Adrenal gland (tissue), 12 donors: ENCODE data around the gene KIF16B. TPM values are rescaled to one million over a fixed set of nuclear protein-coding genes. Genes with fewer than 3 reads are reported as not detected.

Source experiments
- DNase-seq, 7 donors: peaks; one replicate each; pipeline ENCODE4 v3.0.0-alpha.2; 2019 to 2020
- H3K27ac ChIP-seq, 5 donors: fragments of 200-600 bp; sonication (generic) in 4 of 5; 1 replicate in 3 of 5; 2 replicates in 2 of 5; pipeline versions ENCODE4 v1.5.1 to v1.8.0; 2016 to 2020; ENCODE audit warnings: mild to moderate bottlenecking in 1 of 5
- H3K27me3 ChIP-seq: fragments of 200-600 bp; 2 replicates; pipeline ENCODE4 v1.8.0; 2021
- H3K36me3 ChIP-seq, 2 donors: fragments of 200-600 bp; replicated peaks in 1 of 2; 1 replicate in 1 of 2; 2 replicates in 1 of 2; pipeline versions ENCODE4 v1.5.1 to v1.8.0; 2018 to 2022
- H3K4me1 ChIP-seq, 2 donors: fragments of 200-600 bp; replicated peaks in 1 of 2; 1 replicate in 1 of 2; 2 replicates in 1 of 2; pipeline versions ENCODE4 v1.5.1 to v1.8.0; 2018 to 2021
- H3K4me3 ChIP-seq, 4 donors: fragments of 200-600 bp; sonication (generic) in 3 of 4; one replicate each; pipeline ENCODE4 v1.5.1; 2016 to 2018
- H3K9me3 ChIP-seq, 3 donors: fragments of 200-600 bp; sonication (generic) in 1 of 3; replicated peaks in 1 of 3; 1 replicate in 2 of 3; 2 replicates in 1 of 3; pipeline versions ENCODE4 v1.5.1 to v1.8.0; 2016 to 2021
- CTCF ChIP-seq, 6 experiments: fragments of 450-650 bp in 4 of 6; fragments of 200-600 bp in 2 of 6; sonication (generic) in 1 of 6; IDR thresholded peaks; 1 replicate in 5 of 6; 2 replicates in 1 of 6; pipeline versions ENCODE4 v1.5.1 to v1.8.0; 2016 to 2021; ENCODE audit warnings: antibody characterized with exemption in 6 of 6, mild to moderate bottlenecking in 2 of 6, moderate library complexity in 1 of 6
- POLR2A ChIP-seq, 2 donors: fragments of 450-650 bp; IDR thresholded peaks; one replicate each; pipeline ENCODE4 v1.6.1; 2017; ENCODE audit warnings: antibody characterized with exemption in 2 of 2, mild to moderate bottlenecking in 2 of 2, moderate library complexity in 1 of 2
- WGBS, 4 donors: extraction: QIAGEN DNeasy Blood & Tissue Kit in 2 of 4; methylation state at CpG; one replicate each; pipeline versions ENCODE4 v1.1.5 to v1.1.7; 2013 to 2017; 5-methylcytosine and 5-hydroxymethylcytosine counted together
- intact Hi-C, 2 donors: fragments of 100-400 bp; cut with DNase I; formaldehyde crosslinking; loops; one replicate each; pipeline versions ENCODE4 v1.14.1 to v1.15.0; 2022 to 2023
- polyA plus RNA-seq, 3 donors: library from polyadenylated mRNA; stranded (reverse); fragments of 200-250 nt in 2 of 3; fragments of 350-450 nt in 1 of 3; fragmentation: Illumina TruSeq in 1 of 3; extraction: RNeasy Lipid Tissue Mini Kit (QIAGEN cat#74804) in 1 of 3; gene quantifications; one replicate each; pipeline ENCODE4 v1.2.3, GENCODE V29; 2013 to 2014
- total RNA-seq, 9 donors: library from RNA; depleted of rRNA in 4 of 9; stranded (reverse); fragments of >200 nt in 4 of 9; fragments of 120-200 nt in 1 of 9; fragmentation: NEBNext Ultra II Directional in 1 of 9; extraction: Animal tissue kit (Norgen Biotek cat#: 25700) in 1 of 9; gene quantifications; one replicate each; pipeline versions ENCODE4 v1.1.0 to v1.2.4, GENCODE V29; 2013 to 2023
- donor health status: healthy with polysubstance abuse.
- donor health status: Bipolar disorder and iron deficiency.
- donor health status: DM: yes; HTN: yes; CAD: no.
- donor health status: DM: no; HTN: no; CAD: no.
- donor health status: DM: no; HTN: no; CAD: no.
- donor health status: DM: yes; HTN: yes; CAD: no.

KIF16B gene
- total and polyA plus RNA-seq, 12 donors, result 8.6 to 113 (median 36.1) TPM

- H3K4me1 ChIP-seq, result peaks cover 3 to 26% of the 10 kb centered on the region in 2 donors
- H3K27ac ChIP-seq, result no peak overlapping the region
- DNase-seq, result peak in 1 of 7 donors; percentile 23
- intact Hi-C loops, result no loop called here
- no peak overlapping the region for H3K4me3 ChIP-seq
- TF ChIP-seq POLR2A (IDR thresholded peaks at IDR 0.05) (no peak), CTCF (IDR thresholded peaks at IDR 0.05) (no peak)
- 88 to 95% (median 89%) methylated on average over 5 of the region's 5 CpGs for WGBS, 4 donors
- no peaks in the 10 kb centered on the region for H3K27me3 ChIP-seq
- H3K9me3 ChIP-seq, result no peaks in the 10 kb centered on the region
- H3K36me3 ChIP-seq, result no peaks in the 10 kb centered on the region
Measured at GRCh38 chr20:16553101-16553500, 20.1 kb downstream of the KIF16B start.

DNA sequence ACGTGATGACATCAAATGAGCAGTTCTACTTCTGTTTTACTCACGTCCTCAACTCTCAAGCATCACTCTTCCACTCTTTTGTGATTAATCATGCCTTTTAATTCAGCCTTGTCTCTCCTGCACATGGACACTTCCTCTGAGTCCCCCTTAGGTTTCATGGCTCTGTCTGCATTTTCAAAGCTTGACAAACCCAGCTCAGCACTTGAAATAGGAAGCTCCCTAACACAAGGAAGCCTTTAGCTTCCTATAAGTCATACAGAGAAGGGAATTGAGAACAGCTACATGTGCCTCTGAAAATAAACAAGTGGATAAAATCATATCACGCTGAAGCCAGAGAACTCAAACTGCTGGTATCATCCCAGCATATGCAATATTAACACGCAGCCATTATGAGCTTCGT is 21.2 kb downstream of the KIF16B start:
- no peaks in the 10 kb centered on the region for H3K9me3 ChIP-seq
- intact Hi-C loops, result no loop called here
- no peak overlapping the region for H3K4me3 ChIP-seq
- 56 to 67% (median 65%) methylated on average over 5 of the region's 5 CpGs for WGBS, 4 donors
- peak overlapping the region in 3 of 5 donors; percentile 9 to 55 (median 42) for H3K27ac ChIP-seq
- no peaks in the 10 kb centered on the region for H3K27me3 ChIP-seq
- no peaks in the 10 kb centered on the region for H3K36me3 ChIP-seq
- no peak for DNase-seq
- H3K4me1 ChIP-seq, result peaks cover 3 to 26% of the 10 kb centered on the region in 2 donors
- TF ChIP-seq POLR2A (IDR thresholded peaks at IDR 0.05) (no peak), CTCF (IDR thresholded peaks at IDR 0.05) (no peak)

DNA sequence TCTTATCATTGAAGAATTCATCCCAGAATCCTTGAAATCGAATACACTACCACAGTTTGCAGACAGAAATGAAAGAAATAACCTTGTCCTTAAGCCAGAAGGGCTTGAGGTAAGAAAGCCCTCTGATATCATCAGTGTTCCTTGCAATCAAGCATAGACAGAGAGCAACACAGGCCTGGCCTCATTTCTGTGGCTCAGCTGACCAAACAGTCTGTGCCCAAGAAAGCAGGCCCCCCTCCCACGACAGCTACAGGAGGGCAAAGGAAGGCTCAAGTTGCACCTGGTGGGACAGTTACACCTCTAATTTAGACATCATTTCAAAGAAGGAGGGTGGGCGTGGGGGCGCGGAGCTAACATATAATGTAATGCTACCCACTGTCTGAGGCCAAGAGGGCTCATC is 21.6 kb downstream of the KIF16B start:
- TF ChIP-seq CTCF (IDR thresholded peaks at IDR 0.05) (no peak), POLR2A (IDR thresholded peaks at IDR 0.05) (no peak)
- no peaks in the 10 kb centered on the region for H3K36me3 ChIP-seq
- intact Hi-C loops, result no loop called here
- no peak overlapping the region for H3K4me3 ChIP-seq
- H3K27me3 ChIP-seq, result no peaks in the 10 kb centered on the region
- no peaks in the 10 kb centered on the region for H3K9me3 ChIP-seq
- H3K27ac ChIP-seq, result peak overlapping the region in 3 of 5 donors; percentile 9 to 55 (median 42)
- 64 to 74% (median 68%) methylated on average over 5 of the region's 5 CpGs for WGBS, 4 donors
- peak in 1 of 7 donors; percentile 26 for DNase-seq
- H3K4me1 ChIP-seq, result peaks cover 3 to 25% of the 10 kb centered on the region in 2 donors

DNA sequence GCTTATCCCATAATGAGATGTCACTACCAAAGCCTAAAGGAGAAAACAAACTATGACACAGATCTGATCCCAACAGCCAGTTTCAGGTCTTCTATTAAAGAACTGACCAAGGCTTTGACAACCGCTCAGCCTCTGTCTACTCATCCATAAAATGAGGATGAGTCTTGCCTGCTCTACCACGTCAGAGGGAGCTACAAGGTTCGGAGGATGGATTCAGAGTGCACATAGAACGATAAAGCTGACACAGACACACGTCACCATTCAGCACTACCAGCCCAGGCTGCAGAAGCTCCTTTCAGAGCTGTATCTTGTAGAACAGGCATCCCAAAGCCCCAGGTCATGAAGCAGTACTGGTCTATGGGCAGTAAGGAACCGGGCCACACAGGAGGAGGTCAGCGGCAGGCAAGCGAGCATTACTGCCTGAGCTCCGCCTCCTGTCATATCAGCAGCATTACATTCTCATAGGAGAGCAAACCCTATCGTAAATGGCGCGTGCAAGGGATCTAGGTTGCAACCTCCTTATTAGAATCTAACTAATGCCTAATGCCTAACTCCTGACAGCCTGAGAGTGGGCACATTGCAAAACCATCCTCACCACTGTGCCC is 25.1 kb downstream of the KIF16B start:
- intact Hi-C loops, result no loop called here
- Histone ChIP-seq H3K4me1 (peaks cover 0 to 13% of the 10 kb centered on the region in 2 donors), H3K9me3 (no peaks in the 10 kb centered on the region), H3K27ac (no peak overlapping the region), H3K27me3 (no peaks in the 10 kb centered on the region), H3K36me3 (no peaks in the 10 kb centered on the region), H3K4me3 (no peak overlapping the region)
- TF ChIP-seq CTCF (IDR thresholded peaks at IDR 0.05) (no peak), POLR2A (IDR thresholded peaks at IDR 0.05) (no peak)
- DNase-seq, result no peak
- 82 to 94% (median 87%) methylated on average over 12 of the region's 12 CpGs for WGBS, 4 donors
